ENCODE data around the gene ATP11C. TPM values are rescaled to one million over a fixed set of nuclear protein-coding genes. Genes with fewer than 3 reads are reported as not detected.
A peak's percentile ranks its signal among the peaks of the same experiment; 100 is the strongest.

ATP11C gene
- total RNA-seq, 1 donor, result 71.2 TPM

DNA sequence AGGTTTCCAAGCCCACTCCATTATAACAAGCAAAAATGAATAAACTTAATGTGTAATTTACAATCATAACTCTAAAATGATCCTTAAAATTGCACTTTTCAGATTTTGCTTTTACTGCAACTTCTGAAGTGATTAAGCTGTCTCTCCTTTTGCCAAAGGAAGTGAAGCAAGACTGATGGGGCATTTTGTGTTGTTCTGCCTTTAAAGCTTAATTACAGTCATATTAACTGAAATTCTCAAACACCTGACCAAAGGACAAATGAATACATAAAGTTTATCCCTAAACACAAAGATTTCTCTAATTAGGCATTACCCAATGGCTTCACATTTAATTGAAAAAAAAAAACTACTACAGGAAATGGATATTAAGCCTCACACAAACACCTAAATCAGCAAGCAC, 101.8 kb downstream of the ATP11C start:
- DNase-seq (ENCODE audit: low read depth), result no peak
- TF ChIP-seq, protein P1, sequence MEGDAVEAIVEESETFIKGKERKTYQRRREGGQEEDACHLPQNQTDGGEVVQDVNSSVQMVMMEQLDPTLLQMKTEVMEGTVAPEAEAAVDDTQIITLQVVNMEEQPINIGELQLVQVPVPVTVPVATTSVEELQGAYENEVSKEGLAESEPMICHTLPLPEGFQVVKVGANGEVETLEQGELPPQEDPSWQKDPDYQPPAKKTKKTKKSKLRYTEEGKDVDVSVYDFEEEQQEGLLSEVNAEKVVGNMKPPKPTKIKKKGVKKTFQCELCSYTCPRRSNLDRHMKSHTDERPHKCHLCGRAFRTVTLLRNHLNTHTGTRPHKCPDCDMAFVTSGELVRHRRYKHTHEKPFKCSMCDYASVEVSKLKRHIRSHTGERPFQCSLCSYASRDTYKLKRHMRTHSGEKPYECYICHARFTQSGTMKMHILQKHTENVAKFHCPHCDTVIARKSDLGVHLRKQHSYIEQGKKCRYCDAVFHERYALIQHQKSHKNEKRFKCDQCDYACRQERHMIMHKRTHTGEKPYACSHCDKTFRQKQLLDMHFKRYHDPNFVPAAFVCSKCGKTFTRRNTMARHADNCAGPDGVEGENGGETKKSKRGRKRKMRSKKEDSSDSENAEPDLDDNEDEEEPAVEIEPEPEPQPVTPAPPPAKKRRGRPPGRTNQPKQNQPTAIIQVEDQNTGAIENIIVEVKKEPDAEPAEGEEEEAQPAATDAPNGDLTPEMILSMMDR (IDR thresholded peaks at IDR 0.05; ENCODE audit: insufficient read depth, low read length), result no peak
- H3K4me3 ChIP-seq (ENCODE audit: low read depth, low read length), result no peak overlapping the region

DNA sequence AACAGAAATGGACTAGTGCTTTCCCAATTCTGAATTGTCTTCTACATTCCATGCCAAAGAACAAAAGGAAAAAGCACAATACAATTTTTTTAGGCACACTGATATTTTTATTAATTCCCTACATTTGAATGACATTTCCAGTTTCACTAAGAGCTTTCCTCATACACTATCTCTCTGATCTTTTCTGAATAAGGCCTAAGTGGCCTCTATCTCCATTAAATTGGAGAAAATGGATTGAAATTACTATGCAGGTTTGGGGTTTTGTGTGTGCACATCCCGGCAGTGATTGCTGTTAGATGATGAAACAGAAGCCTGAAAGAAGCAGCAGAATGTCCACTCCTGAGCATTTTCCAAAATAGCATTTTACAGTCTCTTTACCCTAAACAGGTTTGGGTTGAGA, 104.0 kb downstream of the ATP11C start:
- no peak for DNase-seq (ENCODE audit: low read depth)
- TF ChIP-seq, protein P1 (IDR thresholded peaks at IDR 0.05; ENCODE audit: insufficient read depth, low read length), result no peak
- H3K4me3 ChIP-seq (ENCODE audit: low read depth, low read length), result no peak overlapping the region

DNA sequence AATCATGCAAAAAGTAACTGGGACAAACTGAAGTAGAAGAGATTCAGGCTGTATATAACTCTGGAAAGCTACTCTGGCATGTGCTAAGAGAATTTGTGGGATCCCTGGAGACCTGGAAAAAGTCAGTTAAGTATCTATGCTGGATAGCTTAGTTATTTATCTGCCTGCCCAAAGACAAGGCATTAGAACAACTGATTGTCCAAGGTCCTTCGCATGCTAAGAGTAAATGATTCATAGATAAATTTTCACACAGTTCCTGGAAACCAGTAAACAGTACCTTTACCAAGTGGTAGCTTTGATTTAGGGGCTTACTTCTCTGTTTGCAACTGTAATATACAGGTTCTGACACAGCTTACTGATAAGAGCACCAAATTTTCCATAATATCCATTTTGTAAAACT, 104.8 kb downstream of the ATP11C start:
- no peak overlapping the region for H3K4me3 ChIP-seq (ENCODE audit: low read depth, low read length)
- TF ChIP-seq, protein P1 (IDR thresholded peaks at IDR 0.05; ENCODE audit: insufficient read depth, low read length), result no peak
- peak; percentile 54 for DNase-seq (ENCODE audit: low read depth)

DNA sequence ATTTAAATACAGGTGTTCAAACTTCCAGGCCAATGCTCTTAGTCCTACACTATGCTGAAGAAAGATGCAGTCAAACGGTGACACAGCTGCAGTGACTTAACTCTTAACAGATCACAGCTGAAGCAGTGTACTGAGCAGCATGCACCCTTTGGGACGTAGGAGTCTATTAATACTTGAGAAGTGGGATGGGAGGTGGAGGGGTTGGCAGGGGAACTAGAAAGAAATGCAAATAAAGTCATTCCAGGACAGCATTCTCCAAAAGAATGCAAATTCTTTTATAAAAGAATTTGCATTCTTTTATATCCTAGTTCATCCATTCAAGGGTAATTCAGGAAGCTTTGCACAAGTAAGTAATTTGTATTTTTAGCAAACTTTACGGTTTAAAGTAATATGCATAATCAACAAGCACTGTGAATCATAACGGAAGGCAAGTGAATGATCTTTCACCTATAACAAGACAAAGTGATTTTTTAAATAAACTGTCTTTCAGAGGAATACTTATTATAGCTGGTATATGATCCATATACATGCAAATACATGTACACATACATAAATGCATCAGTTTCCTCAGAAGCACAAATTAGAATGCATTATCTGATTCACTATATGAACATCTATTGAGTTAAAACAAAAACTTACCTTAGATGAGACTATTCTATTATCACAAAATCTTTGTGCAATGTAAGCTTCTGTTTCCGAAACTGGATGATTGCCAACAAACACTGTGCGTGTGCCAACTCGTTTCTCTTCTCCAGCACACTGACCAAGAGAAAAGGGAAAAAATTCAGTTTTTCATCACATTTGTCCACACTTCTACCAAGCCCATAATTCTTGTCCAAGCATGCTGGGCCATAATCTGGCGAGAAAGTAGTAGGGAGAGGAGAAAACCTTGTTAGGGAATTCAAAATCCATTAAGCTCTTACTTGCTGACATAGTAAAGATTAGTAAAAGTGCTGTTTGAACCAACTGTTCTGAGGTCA, 106.5 kb downstream of the ATP11C start:
- no peak overlapping the region for H3K4me3 ChIP-seq (ENCODE audit: low read depth, low read length)
- DNase-seq (ENCODE audit: low read depth), result peak; percentile 75
- TF ChIP-seq, protein P1 (IDR thresholded peaks at IDR 0.05; ENCODE audit: insufficient read depth, low read length), result no peak

DNA sequence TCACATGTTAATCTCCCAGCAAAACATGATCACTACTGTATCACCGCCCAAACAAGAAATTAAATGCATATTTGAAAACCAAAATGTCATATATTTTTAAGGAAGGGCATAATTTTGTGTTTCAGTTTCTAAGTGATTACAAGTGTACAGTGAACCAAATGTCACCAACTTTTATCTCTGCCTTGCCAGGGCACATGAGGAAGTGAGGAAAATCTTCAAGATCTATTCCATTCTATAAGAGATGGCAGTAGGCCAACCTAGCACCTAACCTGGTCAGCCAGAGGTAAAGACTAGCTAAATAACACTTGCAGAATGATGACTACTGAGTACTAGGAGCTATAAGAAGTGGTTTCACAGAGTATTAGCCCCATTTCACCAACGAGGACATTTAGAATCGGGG, 107.2 kb downstream of the ATP11C start:
- TF ChIP-seq, protein P1 (IDR thresholded peaks at IDR 0.05; ENCODE audit: insufficient read depth, low read length), result no peak
- no peak for DNase-seq (ENCODE audit: low read depth)
- no peak overlapping the region for H3K4me3 ChIP-seq (ENCODE audit: low read depth, low read length)

DNA sequence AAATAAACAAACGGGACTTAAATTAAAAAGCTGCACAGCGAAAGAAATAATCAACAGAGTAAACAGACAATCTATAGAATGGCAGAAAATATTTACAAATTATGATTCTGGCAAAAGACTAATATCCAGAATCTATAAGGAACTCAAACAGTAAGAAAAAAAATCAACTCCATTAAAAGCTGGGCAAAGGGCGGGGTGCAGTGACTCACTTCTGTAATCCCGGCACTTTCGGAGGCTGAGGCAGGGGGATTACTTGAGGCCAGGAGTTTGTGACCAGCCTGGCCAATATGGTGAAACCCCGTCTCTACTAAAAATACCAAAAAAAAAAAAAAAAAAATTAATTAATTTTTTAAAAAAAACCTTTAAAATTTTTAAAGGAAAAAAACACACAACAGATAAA, 109.0 kb downstream of the ATP11C start:
- TF ChIP-seq, protein P1 (IDR thresholded peaks at IDR 0.05; ENCODE audit: insufficient read depth, low read length), result no peak
- H3K4me3 ChIP-seq (ENCODE audit: low read depth, low read length), result no peak overlapping the region
- DNase-seq (ENCODE audit: low read depth), result peak; percentile 43

Measured in fibroblast of the aortic adventitia (primary cell).